Measurements from ENCODE around the gene SALL2.

GRCh38 chr14:21494902-21495762 lies 31.0 kb downstream of the SALL2 start:
- TF ChIP-seq NFYB (IDR thresholded peaks at IDR 0.05; ENCODE audit: insufficient read depth, low read depth, low read length): no peak
- TF ChIP-seq NFIC (IDR thresholded peaks at IDR 0.05; ENCODE audit: low read depth, low read length): no peak
- TF ChIP-seq EZH2 (IDR thresholded peaks at IDR 0.05; ENCODE audit: borderline replicate concordance, control insufficient read depth, low read depth, low read length): no peak
- TF ChIP-seq JUND (IDR thresholded peaks at IDR 0.05; ENCODE audit: low read depth, low read length): no peak
- no peak for TF ChIP-seq SIN3A (IDR thresholded peaks at IDR 0.05; ENCODE audit: low read depth, low read length)
- TF ChIP-seq REST (IDR thresholded peaks at IDR 0.05; ENCODE audit: low read depth, low read length): no peak
- no peak for TF ChIP-seq MLLT1 (IDR thresholded peaks at IDR 0.05)
- TF ChIP-seq POU2F2 (IDR thresholded peaks at IDR 0.05; ENCODE audit: borderline replicate concordance, low read depth, low read length): no peak
- no peak for TF ChIP-seq IRF3 (IDR thresholded peaks at IDR 0.05)
- TF ChIP-seq CTCF (IDR thresholded peaks at IDR 0.05 in 2 of 3, conservative IDR thresholded peaks at IDR 0.05 in 1 of 3; ENCODE audit: control insufficient read depth in 2 of 3, extremely low read depth in 1 of 3, insufficient read depth in 1 of 3, low read depth in 3 of 3, low read length in 3 of 3): no peak
- no peak for TF ChIP-seq MYC (IDR thresholded peaks at IDR 0.05; ENCODE audit: insufficient read depth, insufficient read length, insufficient replicate concordance, low read length, severe bottlenecking)
- TF ChIP-seq MXI1 (IDR thresholded peaks at IDR 0.05; ENCODE audit: low read depth, low read length): no peak
- no peak for TF ChIP-seq CHD2 (IDR thresholded peaks at IDR 0.05; ENCODE audit: borderline replicate concordance, low read depth, low read length)

Measured in GM12878 (cell line).